ENCODE data around the gene DENND1A. TPM values are rescaled to one million over a fixed set of nuclear protein-coding genes. Genes with fewer than 3 reads are reported as not detected.
A peak's percentile ranks its signal among the peaks of the same experiment; 100 is the strongest.

The DENND1A gene
- total RNA-seq, 2 donors from 2014 or later = 19.3 to 22.8 TPM

DNA sequence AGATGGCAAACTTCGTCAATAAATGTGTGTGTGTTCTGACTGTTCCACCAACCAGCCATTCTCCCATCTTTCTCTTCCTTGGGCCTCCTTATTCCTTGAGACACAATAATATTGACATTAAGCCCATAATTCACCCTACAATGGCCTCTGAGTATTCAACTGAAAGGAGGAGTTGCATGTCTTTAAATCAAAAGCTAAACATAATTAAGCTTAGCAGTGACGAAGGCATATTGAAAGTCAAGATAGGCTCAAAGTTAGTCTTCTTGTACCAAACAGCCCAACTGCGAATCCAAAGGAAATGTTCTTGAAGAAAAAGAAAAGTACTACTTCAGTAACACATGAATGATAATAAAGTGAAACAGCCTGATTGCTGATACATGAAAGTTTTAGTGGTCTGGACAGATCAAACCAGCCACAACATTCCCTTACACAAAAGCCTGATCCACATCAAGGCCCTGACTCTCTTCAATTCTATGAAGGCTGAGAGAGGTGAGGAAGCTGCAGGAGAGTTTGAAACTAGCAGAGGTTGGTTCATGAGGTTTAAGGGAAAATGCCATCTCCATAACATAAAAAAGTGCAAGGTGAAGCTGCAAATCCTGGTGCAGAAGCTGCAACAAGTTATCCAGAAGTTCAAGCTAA is 81.4 kb downstream of the DENND1A start:
- H3K27ac Mint-ChIP-seq = no peak overlapping the region
- H3K4me1 Mint-ChIP-seq = no peaks in the 10 kb centered on the region
- H3K27me3 Mint-ChIP-seq = no peaks in the 10 kb centered on the region
- peaks cover 18% of the 10 kb centered on the region for H3K9me3 Mint-ChIP-seq
- ATAC-seq (replicated peaks) = no peak
- H3K4me3 Mint-ChIP-seq = no peak overlapping the region
- H3K36me3 Mint-ChIP-seq (ENCODE audit: low read depth) = peaks cover 45% of the 10 kb centered on the region

DNA sequence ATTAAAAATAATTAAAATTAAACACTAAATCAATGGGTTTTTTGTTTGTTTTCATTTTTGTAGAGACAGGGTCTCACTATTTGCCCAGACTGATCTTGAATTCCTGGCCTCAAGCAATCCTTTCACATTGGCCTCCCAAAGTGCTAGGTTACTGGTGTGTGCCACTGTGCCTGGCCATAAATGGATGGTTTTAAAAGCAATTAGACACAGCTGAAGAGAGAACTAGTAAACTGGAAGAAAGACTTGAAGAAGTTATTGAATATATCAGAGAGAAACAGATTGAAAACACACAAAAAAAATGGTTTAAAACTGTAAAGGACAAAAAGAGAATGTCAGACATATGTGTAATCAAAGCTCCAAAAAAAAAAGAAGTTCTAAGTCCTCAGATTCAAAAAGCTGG is 83.0 kb downstream of the DENND1A start:
- Mint-ChIP-seq H3K4me1 (no peaks in the 10 kb centered on the region), H3K4me3 (no peak overlapping the region), H3K9me3 (peaks cover 24% of the 10 kb centered on the region), H3K27me3 (no peaks in the 10 kb centered on the region), H3K36me3 (ENCODE audit: low read depth) (peaks cover 60% of the 10 kb centered on the region), H3K27ac (no peak overlapping the region)
- ATAC-seq (replicated peaks) = no peak

DNA sequence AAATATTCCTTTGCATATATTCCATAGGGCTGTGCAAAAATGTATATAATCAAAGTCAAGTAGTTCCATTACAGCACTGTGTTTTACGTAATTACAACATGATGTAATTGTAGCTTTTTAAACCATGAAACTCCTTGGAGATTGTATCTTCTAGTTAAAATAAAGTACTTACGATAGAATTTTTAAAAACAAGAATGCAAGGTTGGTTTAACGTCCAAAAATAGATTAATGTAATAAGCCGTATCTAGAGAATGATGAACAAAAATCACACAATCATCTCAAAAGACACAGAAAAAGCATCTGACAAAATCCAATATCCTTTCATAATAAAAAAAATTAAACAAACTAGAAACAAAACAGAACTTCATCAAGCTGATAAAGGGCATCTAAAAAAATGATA is 86.2 kb downstream of the DENND1A start:
- H3K9me3 Mint-ChIP-seq = peaks cover 25% of the 10 kb centered on the region
- H3K4me1 Mint-ChIP-seq = no peaks in the 10 kb centered on the region
- H3K27ac Mint-ChIP-seq = no peak overlapping the region
- peaks cover 71% of the 10 kb centered on the region for H3K36me3 Mint-ChIP-seq (ENCODE audit: low read depth)
- no peak for ATAC-seq (replicated peaks)
- H3K4me3 Mint-ChIP-seq = no peak overlapping the region
- H3K27me3 Mint-ChIP-seq = no peaks in the 10 kb centered on the region

DNA sequence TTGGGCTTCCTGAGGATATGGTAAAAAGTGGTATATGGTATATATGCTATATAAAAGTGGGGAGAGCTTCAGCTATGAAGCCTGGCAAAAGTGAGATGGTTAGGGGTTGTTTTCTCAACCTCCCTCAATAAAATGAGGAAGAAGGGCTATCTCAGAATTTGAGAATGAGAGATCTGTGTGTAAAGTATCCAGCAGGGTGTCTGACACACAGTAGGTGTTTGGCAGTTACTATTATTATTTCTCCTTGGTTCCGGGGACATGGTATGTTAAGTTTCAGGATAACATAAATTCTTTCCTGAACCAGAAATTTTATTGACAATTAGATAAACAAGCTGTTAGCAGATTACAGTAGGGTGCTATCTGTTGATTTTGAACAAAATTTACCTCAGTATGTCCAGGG is 94.1 kb downstream of the DENND1A start:
- Mint-ChIP-seq H3K36me3 (ENCODE audit: low read depth) (peaks cover 13% of the 10 kb centered on the region), H3K27me3 (no peaks in the 10 kb centered on the region), H3K27ac (no peak overlapping the region), H3K4me3 (no peak overlapping the region), H3K4me1 (peaks cover 22% of the 10 kb centered on the region), H3K9me3 (no peaks in the 10 kb centered on the region)
- ATAC-seq (replicated peaks) = no peak

DNA sequence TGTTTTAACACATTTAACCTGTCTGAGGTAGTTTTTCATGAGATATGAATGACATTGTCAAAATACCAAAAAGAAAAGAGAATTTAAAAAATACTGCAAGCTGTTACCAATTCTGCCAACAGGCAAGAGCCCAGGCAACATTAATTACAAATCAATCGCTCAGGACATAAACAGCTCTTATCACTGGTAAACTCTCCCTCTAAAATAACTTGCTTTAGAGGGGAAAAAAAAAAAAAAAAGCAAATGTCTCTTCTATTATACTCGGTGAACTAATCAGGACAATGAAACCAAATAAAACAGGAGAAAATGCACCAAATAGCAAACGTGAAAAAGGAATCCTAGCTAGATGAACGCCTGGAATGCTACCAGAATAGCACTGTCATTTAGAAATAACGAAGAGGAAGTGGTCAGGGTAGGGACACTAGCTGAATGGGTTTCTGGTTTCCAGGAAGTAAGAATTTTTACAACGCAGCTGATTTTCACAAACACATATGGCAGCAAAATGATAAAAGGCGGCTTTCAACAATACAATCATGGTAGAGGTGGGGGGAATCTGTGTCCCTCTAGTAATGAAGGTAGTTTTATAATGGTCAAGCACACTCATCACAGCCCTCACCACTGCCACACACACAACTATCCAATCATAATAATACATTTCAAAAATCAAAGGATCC is 94.9 kb downstream of the DENND1A start:
- H3K36me3 Mint-ChIP-seq (ENCODE audit: low read depth) = peaks cover 16% of the 10 kb centered on the region
- H3K27ac Mint-ChIP-seq = no peak overlapping the region
- peaks cover 3% of the 10 kb centered on the region for H3K9me3 Mint-ChIP-seq
- H3K4me3 Mint-ChIP-seq = peak overlapping the region; percentile 16
- peak; percentile 34 for ATAC-seq (replicated peaks)
- no peaks in the 10 kb centered on the region for H3K27me3 Mint-ChIP-seq
- H3K4me1 Mint-ChIP-seq = peaks cover 22% of the 10 kb centered on the region

DNA sequence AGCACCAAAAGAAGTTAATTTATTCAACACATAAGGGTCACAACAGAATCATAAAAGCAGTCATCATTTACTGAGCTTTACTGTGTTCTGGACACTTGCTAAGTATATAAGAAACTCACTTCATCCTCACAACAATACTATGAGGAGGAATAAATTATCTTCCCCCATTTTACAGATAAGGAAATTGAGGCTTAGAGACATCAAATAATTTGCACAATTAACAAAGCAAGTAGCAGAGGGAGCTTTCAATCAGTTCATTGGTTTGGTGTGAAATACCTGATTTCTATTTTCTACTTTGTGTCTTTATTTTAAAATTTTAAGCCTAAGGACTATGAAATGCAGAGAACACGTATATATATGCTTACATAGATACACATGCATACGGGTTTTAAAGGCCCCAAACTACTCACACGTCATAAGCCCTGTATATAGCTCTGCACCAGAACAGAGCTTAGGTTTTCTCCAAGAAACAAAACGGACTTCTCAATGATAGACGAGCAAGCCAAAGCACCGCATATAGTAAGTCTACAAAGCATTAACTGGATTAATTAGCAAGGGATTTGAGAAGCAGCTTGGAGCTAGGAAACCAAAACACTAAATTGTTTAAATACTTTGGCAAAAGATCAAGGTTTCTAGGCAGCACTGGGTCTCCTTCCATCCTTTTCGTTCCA is 95.6 kb downstream of the DENND1A start:
- Mint-ChIP-seq H3K27me3 (no peaks in the 10 kb centered on the region), H3K36me3 (ENCODE audit: low read depth) (peaks cover 19% of the 10 kb centered on the region), H3K9me3 (peaks cover 5% of the 10 kb centered on the region), H3K27ac (no peak overlapping the region), H3K4me1 (peaks cover 22% of the 10 kb centered on the region), H3K4me3 (peak overlapping the region; percentile 16)
- no peak for ATAC-seq (replicated peaks)

DNA sequence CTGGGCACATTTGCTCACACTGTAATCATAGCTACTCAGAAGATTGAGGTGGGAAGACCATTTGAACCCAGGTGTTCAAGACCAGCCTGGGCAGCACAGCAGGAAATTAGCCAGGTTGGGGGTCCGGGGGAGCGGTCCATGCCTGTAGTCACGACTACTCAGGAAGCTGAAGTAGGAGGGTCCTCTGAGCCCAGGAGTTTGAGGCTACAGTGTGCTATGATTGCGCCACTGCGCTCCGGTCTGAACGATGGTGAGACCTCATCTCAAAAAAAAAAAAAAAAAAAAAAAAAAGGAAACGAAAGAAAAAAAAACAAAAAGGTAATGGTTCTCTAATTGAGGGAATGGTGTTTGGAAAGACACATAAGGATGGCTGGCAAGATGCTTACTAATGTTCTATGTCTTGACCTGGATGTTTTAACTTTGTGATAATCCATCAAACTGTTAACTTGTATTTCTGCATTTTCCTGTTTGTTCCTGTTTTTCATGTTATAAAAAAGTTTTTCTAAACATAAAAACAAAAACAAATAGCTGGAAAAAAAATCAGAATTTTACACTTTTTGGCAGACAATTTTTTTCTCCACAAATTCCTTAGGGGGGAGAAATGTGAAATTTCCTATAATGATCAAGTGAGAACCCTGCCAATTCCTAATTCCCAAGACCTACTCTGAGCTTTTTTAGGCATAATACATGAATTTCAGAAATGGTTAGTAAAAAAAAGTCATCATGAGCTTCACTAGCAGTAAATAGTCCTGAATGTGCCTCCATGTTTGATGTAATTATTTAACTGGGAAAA is 96.9 kb downstream of the DENND1A start:
- Mint-ChIP-seq H3K4me3 (no peak overlapping the region), H3K27ac (no peak overlapping the region), H3K27me3 (no peaks in the 10 kb centered on the region), H3K36me3 (ENCODE audit: low read depth) (peaks cover 25% of the 10 kb centered on the region), H3K9me3 (peaks cover 10% of the 10 kb centered on the region), H3K4me1 (peaks cover 22% of the 10 kb centered on the region)
- no peak for ATAC-seq (replicated peaks)

DNA sequence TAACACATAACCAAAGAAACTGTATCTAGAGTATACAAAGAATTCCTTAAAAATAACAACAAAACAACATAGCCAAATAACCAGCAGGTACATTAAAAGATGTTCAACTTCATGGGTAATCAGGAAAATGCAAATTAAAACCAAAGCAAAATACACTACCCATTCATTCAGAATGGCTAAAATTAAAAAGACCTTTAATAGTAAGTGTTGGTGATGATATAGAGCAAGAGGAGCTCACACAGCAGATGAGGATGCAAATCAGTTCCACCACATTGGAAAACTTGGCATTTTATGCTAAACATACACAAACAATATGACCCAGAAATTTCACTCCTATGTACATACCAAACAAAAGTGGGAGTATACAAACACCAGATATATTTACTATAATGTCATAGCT is 97.8 kb downstream of the DENND1A start:
- no peak overlapping the region for H3K27ac Mint-ChIP-seq
- H3K4me3 Mint-ChIP-seq = no peak overlapping the region
- H3K36me3 Mint-ChIP-seq (ENCODE audit: low read depth) = peaks cover 29% of the 10 kb centered on the region
- H3K27me3 Mint-ChIP-seq = no peaks in the 10 kb centered on the region
- peaks cover 14% of the 10 kb centered on the region for H3K9me3 Mint-ChIP-seq
- H3K4me1 Mint-ChIP-seq = peaks cover 22% of the 10 kb centered on the region
- no peak for ATAC-seq (replicated peaks)

DNA sequence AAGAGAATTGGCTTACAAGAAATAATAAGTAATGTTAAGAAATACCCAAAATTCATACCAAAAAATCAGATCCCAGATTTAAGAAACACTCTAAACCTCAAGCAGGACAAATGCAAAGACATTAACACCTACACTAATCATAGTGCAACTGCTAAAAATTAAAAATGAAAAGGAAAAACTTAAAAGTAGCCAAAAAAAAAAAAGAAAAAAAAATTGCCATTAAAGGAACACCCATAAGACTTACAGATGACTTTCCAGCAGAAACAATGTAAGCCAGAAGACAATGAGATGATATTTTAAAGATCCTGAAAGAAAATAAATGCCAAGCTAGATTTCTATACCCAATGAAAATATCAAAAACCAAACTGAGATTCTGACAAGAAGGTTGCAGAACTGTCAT is 101.5 kb downstream of the DENND1A start:
- Mint-ChIP-seq H3K27me3 (no peaks in the 10 kb centered on the region), H3K36me3 (ENCODE audit: low read depth) (peaks cover 29% of the 10 kb centered on the region), H3K27ac (no peak overlapping the region), H3K9me3 (peaks cover 17% of the 10 kb centered on the region), H3K4me3 (no peak overlapping the region), H3K4me1 (no peaks in the 10 kb centered on the region)
- ATAC-seq (replicated peaks) = no peak

DNA sequence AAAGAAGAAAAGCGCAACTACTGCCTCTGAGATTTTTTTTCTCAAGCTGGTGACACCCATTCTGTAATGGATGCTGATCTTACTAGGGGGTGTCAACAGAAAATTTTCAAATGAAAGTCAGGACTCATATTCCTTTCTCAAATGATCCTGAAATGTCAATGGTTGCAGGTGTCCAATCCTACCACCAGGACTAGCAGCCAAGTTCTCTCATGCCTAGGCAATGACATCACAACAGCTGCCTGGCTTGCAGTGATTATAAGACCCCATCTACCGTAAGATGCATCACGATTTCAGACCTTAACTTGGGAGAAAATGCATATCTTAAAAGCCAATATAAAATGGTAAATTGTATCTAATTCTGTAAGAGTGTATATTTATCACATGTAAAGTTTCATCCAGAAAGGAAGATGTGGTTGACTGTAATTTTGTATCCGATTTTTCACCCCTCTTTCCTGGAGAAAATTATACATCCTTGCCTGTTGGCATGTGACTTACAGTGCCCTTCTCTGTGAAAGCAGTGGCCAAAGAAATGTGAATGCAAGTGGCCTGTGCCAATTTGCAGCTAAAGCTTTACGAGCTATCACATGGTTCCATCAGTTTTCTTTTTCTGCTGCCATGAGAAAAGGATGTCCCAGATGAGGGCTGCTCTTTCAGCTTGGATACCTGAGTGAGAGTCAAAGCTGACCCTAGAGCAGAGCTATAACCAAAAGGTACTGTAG is 104.4 kb downstream of the DENND1A start:
- H3K36me3 Mint-ChIP-seq (ENCODE audit: low read depth) = peaks cover 25% of the 10 kb centered on the region
- H3K9me3 Mint-ChIP-seq = peaks cover 17% of the 10 kb centered on the region
- H3K27me3 Mint-ChIP-seq = no peaks in the 10 kb centered on the region
- ATAC-seq (replicated peaks) = no peak
- no peak overlapping the region for H3K27ac Mint-ChIP-seq
- H3K4me3 Mint-ChIP-seq = no peak overlapping the region
- H3K4me1 Mint-ChIP-seq = no peaks in the 10 kb centered on the region

DNA sequence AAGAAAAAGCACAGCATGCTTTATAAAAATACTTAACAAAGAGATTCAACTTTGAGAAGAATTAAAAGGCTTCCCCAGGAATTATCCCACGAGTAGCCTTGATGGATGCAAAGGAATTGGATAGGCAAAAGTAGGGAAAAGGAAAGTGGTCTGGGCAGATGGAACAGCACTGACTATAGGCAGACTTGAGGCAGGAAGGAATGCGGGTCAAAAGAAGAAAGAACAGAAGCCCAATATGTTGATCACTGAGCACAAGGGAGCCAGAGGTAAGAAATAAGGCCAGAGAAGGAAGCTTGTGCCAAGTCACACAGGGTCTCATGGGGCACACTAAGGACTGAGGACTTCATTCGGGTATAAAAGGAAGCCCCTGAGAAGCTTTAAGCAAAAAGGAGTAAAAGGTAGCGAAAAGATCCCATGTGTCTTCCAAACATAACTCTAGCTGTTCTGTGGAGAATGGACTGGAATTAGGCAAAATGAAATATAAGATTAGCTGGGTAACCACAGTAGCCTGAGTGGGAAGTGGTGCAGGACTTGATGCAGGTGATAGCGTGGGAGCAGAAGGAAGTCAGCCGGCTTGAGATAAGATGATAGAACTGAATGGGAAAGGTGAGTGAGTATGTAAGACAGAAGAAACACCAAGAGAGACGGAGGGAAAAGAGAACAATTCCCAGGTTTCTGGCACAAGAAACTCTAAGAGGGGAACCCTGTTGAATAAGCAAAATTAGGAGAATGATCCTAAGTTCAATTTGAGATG is 106.6 kb downstream of the DENND1A start:
- Mint-ChIP-seq H3K4me1 (no peaks in the 10 kb centered on the region), H3K27me3 (no peaks in the 10 kb centered on the region), H3K9me3 (peaks cover 10% of the 10 kb centered on the region), H3K36me3 (ENCODE audit: low read depth) (peaks cover 8% of the 10 kb centered on the region), H3K27ac (no peak overlapping the region), H3K4me3 (no peak overlapping the region)
- no peak for ATAC-seq (replicated peaks)

DNA sequence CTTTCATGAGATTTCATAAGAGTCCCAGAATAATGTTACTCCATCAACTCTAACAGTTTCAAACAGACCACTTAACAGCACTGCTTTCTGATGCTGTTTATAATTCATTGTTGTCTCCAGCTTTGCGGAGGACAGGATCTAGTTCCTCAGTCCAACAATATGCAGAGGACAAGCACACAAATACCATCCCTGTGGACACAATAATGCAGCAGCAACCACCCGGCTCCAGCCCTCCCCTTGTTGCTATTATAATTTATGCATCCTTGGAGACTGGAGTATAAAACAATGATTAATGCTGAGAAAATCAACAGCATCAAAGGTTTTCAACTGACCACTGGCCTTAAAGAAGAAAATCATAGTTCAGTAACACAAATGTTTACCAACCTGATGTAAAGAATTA is 108.3 kb downstream of the DENND1A start:
- H3K9me3 Mint-ChIP-seq = peaks cover 3% of the 10 kb centered on the region
- H3K36me3 Mint-ChIP-seq (ENCODE audit: low read depth) = no peaks in the 10 kb centered on the region
- no peak overlapping the region for H3K4me3 Mint-ChIP-seq
- ATAC-seq (replicated peaks) = no peak
- no peaks in the 10 kb centered on the region for H3K4me1 Mint-ChIP-seq
- no peaks in the 10 kb centered on the region for H3K27me3 Mint-ChIP-seq
- no peak overlapping the region for H3K27ac Mint-ChIP-seq

DNA sequence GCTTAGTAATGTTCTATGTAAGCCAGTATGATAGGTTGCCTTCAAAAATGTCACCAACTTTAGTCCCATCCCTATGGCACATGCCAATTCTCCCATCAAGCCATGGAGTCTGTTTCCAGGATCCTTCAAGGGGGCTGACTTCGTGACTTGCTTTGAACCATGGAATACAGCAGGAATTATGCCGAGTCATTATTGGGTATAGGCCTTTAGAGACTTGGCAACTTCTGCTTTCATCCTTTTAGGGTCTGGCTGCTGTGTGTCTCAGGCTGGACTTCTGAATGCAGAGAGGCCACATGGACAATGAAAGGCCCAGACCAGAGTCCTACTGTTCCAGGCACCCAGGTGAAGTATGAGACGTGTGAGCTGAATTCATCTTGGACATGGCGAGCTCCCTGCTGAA is 109.8 kb downstream of the DENND1A start:
- no peaks in the 10 kb centered on the region for H3K9me3 Mint-ChIP-seq
- H3K4me1 Mint-ChIP-seq = no peaks in the 10 kb centered on the region
- H3K27me3 Mint-ChIP-seq = no peaks in the 10 kb centered on the region
- no peak overlapping the region for H3K27ac Mint-ChIP-seq
- H3K4me3 Mint-ChIP-seq = no peak overlapping the region
- H3K36me3 Mint-ChIP-seq (ENCODE audit: low read depth) = no peaks in the 10 kb centered on the region
- no peak for ATAC-seq (replicated peaks)

Measured in activated T-helper 17 cell treated with anti-CD3 and anti-CD28 coated beads, Interleukin-2, amount 50 U/mL, for 72 hours (primary cell).